Stomach (tissue), 9 donors: ENCODE measurements around the gene SULT1C4. TPM values are rescaled to one million over a fixed set of nuclear protein-coding genes. Genes with fewer than 3 reads are reported as not detected.
A peak's percentile ranks its signal among the peaks of the same experiment; 100 is the strongest.

Experiments used
- DNase-seq, 2 donors: peaks; one replicate each; pipeline versions ENCODE4 v3.0.0 to v3.0.0-alpha.2; 2013 to 2019
- H3K27ac ChIP-seq, 5 donors: fragments of 200-600 bp in 4 of 5; sonication (generic) in 4 of 5; one replicate each; pipeline ENCODE4 v1.5.1; 2013 to 2019; ENCODE audit warnings: mild to moderate bottlenecking in 1 of 5, moderate library complexity in 1 of 5
- H3K27me3 ChIP-seq, 3 donors: fragments of 200-600 bp; sonication (generic); one replicate each; pipeline ENCODE4 v1.5.1; 2017 to 2019; ENCODE audit warnings: mixed run types in 1 of 3
- H3K36me3 ChIP-seq, 4 donors: fragments of 200-600 bp; sonication (generic); 1 replicate in 3 of 4; 2 replicates in 1 of 4; pipeline ENCODE4 v1.5.1; 2016 to 2019
- H3K4me1 ChIP-seq, 4 donors: fragments of 200-600 bp; sonication (generic); one replicate each; pipeline ENCODE4 v1.5.1; 2016 to 2019
- H3K4me3 ChIP-seq, 4 donors: fragments of 200-600 bp; sonication (generic) in 3 of 4; one replicate each; pipeline ENCODE4 v1.5.1; 2016 to 2019; ENCODE audit warnings: mild to moderate bottlenecking in 1 of 4
- H3K9me3 ChIP-seq, 4 donors: fragments of 200-600 bp; sonication (generic); one replicate each; pipeline ENCODE4 v1.5.1; 2016 to 2019
- CTCF ChIP-seq, 7 experiments: fragments of 450-650 bp in 4 of 7; fragments of 200-600 bp in 3 of 7; sonication (generic) in 3 of 7; IDR thresholded peaks; one replicate each; pipeline ENCODE4 v1.5.1; 2016 to 2019; ENCODE audit warnings: antibody characterized with exemption in 7 of 7, control low read depth in 2 of 7, mild to moderate bottlenecking in 1 of 7
- EP300 ChIP-seq: sonication (generic); formaldehyde crosslinking; IDR thresholded peaks from one replicate; pipeline ENCODE4 v1.6.1; 2017; ENCODE audit warnings: antibody characterized with exemption
- POLR2A ChIP-seq, 4 donors: fragments of 450-650 bp; IDR thresholded peaks; one replicate each; pipeline ENCODE4 v1.6.1; 2016; ENCODE audit warnings: antibody characterized with exemption in 4 of 4, control low read depth in 2 of 4, mild to moderate bottlenecking in 1 of 4, moderate library complexity in 1 of 4
- POLR2AphosphoS5 ChIP-seq, 3 donors: sonication (generic); formaldehyde crosslinking; IDR thresholded peaks; one replicate each; pipeline ENCODE4 v1.6.1; 2016; ENCODE audit warnings: antibody characterized with exemption in 3 of 3
- WGBS, 5 donors: extraction: QIAGEN DNeasy Blood & Tissue Kit in 3 of 5; methylation state at CpG; one replicate each; pipeline versions ENCODE4 v1.1.5 to v1.1.7; 2013 to 2018; 5-methylcytosine and 5-hydroxymethylcytosine counted together
- intact Hi-C: fragments of 100-400 bp; cut with DNase I; formaldehyde crosslinking; loops from one replicate; pipeline ENCODE4 v1.15.1; 2023; ENCODE audit warnings: low total_unique reads
- polyA plus RNA-seq, 3 donors: library from polyadenylated mRNA; stranded (reverse); fragments of 200-250 nt; gene quantifications; one replicate each; pipeline ENCODE4 v1.2.3, GENCODE V29; 2013
- total RNA-seq, 5 donors: library from RNA; depleted of rRNA; stranded (reverse); fragments of >200 nt; gene quantifications; one replicate each; pipeline versions ENCODE4 v1.1.0 to v1.2.3, GENCODE V29; 2014 to 2016
- donor health status: healthy with polysubstance abuse.
- donor health status: Bipolar disorder and iron deficiency.
- donor health status: healthy.

Gene SULT1C4
- total and polyA plus RNA-seq, 8 donors = 0.62 to 20.7 (median 2.0) TPM; not detected in 3

GRCh38 chr2:108382196-108382595, 4.4 kb downstream of the SULT1C4 start:
- peak in 1 of 2 donors; percentile 53 for DNase-seq
- H3K9me3 ChIP-seq = no peaks in the 10 kb centered on the region
- peaks cover 0 to 9% (median 5%) of the 10 kb centered on the region in 4 donors for H3K4me1 ChIP-seq
- no peaks in the 10 kb centered on the region for H3K27me3 ChIP-seq
- intact Hi-C loops = no loop called here
- no peak overlapping the region for H3K4me3 ChIP-seq
- 47 to 73% (median 56%) methylated on average over 4 of the region's 4 CpGs for WGBS, 5 donors
- TF ChIP-seq EP300 = no peak
- no peak for TF ChIP-seq CTCF (IDR thresholded peaks at IDR 0.05)
- no peak for TF ChIP-seq POLR2A (IDR thresholded peaks at IDR 0.05)
- TF ChIP-seq POLR2AphosphoS5 (IDR thresholded peaks at IDR 0.05) = no peak
- peaks cover 0 to 28% (median 2%) of the 10 kb centered on the region in 4 donors for H3K36me3 ChIP-seq
- no peak overlapping the region for H3K27ac ChIP-seq

GRCh38 chr2:108383146-108383830, 5.5 kb downstream of the SULT1C4 start:
- Histone ChIP-seq H3K27ac (no peak overlapping the region), H3K27me3 (no peaks in the 10 kb centered on the region), H3K4me3 (no peak overlapping the region), H3K36me3 (peaks cover 0 to 38% (median 2%) of the 10 kb centered on the region in 4 donors), H3K4me1 (no peaks in the 10 kb centered on the region), H3K9me3 (no peaks in the 10 kb centered on the region)
- TF ChIP-seq POLR2A (IDR thresholded peaks at IDR 0.05) (no peak), CTCF (IDR thresholded peaks at IDR 0.05) (no peak), EP300 (no peak), POLR2AphosphoS5 (IDR thresholded peaks at IDR 0.05) (no peak)
- DNase-seq = no peak
- WGBS, 5 donors = 88 to 93% (median 92%) methylated on average over 4 of the region's 4 CpGs
- intact Hi-C loops = no loop called here

DNA sequence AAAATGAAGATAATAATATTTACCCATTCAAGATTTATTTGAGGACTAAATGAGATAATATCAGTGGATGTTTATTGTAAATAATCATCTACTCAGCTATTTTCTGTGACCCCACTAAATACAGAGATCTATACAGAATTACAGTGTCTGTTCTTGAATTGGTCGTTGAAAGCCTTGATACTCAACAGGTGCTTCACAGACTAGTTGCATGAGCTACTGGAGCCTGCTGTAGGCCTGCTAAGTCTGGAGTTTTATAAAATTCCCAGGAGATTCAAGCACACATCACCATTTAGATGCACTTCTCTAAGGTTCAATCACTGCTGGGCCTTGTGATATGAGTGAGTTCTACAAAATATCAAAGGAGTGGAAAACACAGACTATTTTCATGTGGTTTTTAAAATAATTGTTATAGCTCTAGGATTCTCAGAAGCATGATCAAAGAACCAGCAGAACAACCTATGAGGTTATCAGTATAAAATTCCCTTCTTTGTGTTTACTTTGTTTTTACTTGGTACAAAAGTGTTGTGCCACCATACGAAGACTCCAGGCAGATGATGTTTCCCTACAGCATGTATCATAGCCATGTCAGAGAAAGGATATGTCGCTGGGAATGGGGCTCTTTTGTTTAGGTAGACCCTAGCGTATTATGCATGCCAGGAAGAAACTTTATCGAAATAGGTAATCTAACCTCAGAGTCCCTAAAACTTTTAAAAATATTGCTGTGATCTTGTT, 7.1 kb downstream of the SULT1C4 start:
- H3K27ac ChIP-seq = no peak overlapping the region
- no peaks in the 10 kb centered on the region for H3K9me3 ChIP-seq
- H3K4me1 ChIP-seq = no peaks in the 10 kb centered on the region
- peaks cover 0 to 49% (median 2%) of the 10 kb centered on the region in 4 donors for H3K36me3 ChIP-seq
- H3K4me3 ChIP-seq = no peak overlapping the region
- intact Hi-C loops = no loop called here
- no peak for DNase-seq
- TF ChIP-seq CTCF (IDR thresholded peaks at IDR 0.05) (no peak), POLR2AphosphoS5 (IDR thresholded peaks at IDR 0.05) (no peak), EP300 (no peak), POLR2A (IDR thresholded peaks at IDR 0.05) (no peak)
- WGBS, 5 donors = 72 to 81% (median 75%) methylated on average over 5 of the region's 5 CpGs
- H3K27me3 ChIP-seq = no peaks in the 10 kb centered on the region

DNA sequence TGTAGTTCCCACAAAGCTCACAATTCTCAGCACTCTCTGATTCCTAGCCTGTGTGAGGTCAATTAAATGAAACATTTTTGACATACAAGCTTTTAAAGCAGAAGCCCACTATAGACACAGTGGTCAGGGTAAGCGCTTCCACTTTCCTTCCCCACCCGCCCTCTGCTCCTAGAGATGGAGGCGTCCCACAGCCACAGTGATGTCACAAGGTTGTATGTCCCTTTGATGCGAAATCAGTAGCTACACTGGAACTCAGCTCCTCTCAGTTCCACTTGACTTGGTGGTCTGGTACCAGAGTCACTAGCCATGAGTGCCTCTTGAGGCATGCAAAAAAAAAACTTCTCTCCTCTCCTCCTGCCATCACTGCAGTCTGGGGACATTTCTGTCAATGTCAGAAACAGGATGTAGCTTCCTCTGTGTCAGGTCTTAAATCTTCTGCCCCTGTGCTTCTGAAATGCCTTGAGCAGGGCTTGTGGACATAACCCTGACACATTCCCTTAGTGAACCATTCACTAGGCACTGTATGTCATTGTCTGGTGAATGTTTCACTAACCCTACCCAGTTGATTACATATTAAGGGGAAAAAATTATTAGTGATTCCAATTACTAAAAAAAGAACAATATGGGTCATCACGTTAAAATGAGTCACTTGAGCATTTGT, 7.8 kb downstream of the SULT1C4 start:
- Histone ChIP-seq H3K9me3 (no peaks in the 10 kb centered on the region), H3K4me3 (no peak overlapping the region), H3K27ac (no peak overlapping the region), H3K36me3 (peaks cover 0 to 49% (median 2%) of the 10 kb centered on the region in 4 donors), H3K27me3 (no peaks in the 10 kb centered on the region), H3K4me1 (no peaks in the 10 kb centered on the region)
- TF ChIP-seq POLR2AphosphoS5 (IDR thresholded peaks at IDR 0.05) (no peak), CTCF (IDR thresholded peaks at IDR 0.05) (no peak), EP300 (no peak), POLR2A (IDR thresholded peaks at IDR 0.05) (no peak)
- DNase-seq = peak in 1 of 2 donors; percentile 33
- intact Hi-C loops = no loop called here
- 71 to 87% (median 81%) methylated on average over 5 of the region's 5 CpGs for WGBS, 5 donors
